Thyroid gland (tissue), 4 donors: ENCODE measurements around the gene MORN1.

Source experiments
- POLR2A ChIP-seq, 2 donors: fragments of 450-650 bp; IDR thresholded peaks; one replicate each; pipeline ENCODE4 v1.6.1; 2017; ENCODE audit warnings: antibody characterized with exemption in 2 of 2, mild to moderate bottlenecking in 2 of 2, moderate library complexity in 1 of 2
- TF ChIP-seq, protein P1 (sequence below), 6 experiments: fragments of 200-600 bp in 3 of 6; fragments of 450-650 bp in 3 of 6; sonication (generic) in 3 of 6; IDR thresholded peaks; one replicate each; pipeline ENCODE4 v1.5.1; 2016 to 2019; ENCODE audit warnings: antibody characterized with exemption in 6 of 6, mild to moderate bottlenecking in 2 of 6, inconsistent platforms in 1 of 6, moderate library complexity in 1 of 6

DNA sequence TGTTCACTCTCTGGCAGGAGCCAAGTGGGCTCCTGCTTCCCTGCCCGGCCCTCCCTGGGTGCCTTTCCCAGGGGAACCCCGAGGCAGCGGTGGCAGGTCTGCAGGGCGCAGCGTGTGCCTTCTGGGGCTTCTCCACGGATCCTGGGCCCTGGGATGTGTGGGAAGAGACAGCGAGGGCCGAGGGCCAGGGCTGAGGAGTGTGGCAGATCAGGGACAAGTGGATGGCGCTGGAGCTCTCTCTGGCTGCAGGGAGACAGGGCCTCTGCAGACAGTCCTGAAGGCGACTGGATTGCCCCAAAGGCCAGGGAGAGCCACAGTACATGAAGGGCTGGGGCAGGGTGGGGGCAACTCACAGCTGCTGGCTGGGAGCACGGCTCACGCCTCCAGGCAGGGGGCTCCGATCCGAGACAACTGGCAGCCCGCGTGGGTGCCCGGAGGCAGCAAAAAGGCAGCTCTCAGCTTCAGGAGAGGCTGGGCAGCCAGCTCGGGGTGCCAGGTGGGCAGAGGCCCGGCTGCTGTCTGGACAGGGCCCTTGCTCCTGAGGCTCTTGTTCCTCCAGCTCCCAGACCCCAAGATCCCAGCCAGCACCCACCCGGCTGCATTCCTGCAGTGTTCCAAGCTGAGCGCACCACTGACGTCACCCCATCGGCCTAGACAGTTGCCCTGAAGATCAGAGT lies 16.0 kb downstream of the MORN1 start:
- TF ChIP-seq, protein P1, sequence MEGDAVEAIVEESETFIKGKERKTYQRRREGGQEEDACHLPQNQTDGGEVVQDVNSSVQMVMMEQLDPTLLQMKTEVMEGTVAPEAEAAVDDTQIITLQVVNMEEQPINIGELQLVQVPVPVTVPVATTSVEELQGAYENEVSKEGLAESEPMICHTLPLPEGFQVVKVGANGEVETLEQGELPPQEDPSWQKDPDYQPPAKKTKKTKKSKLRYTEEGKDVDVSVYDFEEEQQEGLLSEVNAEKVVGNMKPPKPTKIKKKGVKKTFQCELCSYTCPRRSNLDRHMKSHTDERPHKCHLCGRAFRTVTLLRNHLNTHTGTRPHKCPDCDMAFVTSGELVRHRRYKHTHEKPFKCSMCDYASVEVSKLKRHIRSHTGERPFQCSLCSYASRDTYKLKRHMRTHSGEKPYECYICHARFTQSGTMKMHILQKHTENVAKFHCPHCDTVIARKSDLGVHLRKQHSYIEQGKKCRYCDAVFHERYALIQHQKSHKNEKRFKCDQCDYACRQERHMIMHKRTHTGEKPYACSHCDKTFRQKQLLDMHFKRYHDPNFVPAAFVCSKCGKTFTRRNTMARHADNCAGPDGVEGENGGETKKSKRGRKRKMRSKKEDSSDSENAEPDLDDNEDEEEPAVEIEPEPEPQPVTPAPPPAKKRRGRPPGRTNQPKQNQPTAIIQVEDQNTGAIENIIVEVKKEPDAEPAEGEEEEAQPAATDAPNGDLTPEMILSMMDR (IDR thresholded peaks at IDR 0.05) = no peak
- no peak for TF ChIP-seq POLR2A (IDR thresholded peaks at IDR 0.05)
